ENCODE results near the gene TMEM213.

TMEM213 gene

DNA sequence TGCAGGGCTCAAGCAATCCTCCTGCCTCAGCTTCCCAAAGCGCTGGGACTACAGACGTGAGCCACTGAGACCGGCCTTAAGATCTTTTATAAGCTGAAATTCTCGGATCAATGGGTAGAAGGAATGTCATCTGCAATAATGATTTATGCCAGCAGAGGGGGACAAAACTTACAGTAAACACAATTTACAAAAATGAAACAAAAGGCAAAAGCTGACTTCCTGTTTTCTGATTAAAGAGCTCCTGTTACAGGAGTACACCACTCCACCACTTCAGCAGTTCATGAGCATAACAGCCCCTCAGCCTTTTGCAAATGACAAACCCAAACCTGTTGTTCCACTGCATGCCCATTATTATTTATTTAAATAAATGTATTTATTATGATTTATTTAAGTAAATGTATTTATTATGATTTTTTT lies 88.7 kb downstream of the TMEM213 start:
- TF ChIP-seq, protein P1, sequence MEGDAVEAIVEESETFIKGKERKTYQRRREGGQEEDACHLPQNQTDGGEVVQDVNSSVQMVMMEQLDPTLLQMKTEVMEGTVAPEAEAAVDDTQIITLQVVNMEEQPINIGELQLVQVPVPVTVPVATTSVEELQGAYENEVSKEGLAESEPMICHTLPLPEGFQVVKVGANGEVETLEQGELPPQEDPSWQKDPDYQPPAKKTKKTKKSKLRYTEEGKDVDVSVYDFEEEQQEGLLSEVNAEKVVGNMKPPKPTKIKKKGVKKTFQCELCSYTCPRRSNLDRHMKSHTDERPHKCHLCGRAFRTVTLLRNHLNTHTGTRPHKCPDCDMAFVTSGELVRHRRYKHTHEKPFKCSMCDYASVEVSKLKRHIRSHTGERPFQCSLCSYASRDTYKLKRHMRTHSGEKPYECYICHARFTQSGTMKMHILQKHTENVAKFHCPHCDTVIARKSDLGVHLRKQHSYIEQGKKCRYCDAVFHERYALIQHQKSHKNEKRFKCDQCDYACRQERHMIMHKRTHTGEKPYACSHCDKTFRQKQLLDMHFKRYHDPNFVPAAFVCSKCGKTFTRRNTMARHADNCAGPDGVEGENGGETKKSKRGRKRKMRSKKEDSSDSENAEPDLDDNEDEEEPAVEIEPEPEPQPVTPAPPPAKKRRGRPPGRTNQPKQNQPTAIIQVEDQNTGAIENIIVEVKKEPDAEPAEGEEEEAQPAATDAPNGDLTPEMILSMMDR (conservative IDR thresholded peaks at IDR 0.05) = peak; percentile 79
- no peak overlapping the region for H3K27ac ChIP-seq

DNA sequence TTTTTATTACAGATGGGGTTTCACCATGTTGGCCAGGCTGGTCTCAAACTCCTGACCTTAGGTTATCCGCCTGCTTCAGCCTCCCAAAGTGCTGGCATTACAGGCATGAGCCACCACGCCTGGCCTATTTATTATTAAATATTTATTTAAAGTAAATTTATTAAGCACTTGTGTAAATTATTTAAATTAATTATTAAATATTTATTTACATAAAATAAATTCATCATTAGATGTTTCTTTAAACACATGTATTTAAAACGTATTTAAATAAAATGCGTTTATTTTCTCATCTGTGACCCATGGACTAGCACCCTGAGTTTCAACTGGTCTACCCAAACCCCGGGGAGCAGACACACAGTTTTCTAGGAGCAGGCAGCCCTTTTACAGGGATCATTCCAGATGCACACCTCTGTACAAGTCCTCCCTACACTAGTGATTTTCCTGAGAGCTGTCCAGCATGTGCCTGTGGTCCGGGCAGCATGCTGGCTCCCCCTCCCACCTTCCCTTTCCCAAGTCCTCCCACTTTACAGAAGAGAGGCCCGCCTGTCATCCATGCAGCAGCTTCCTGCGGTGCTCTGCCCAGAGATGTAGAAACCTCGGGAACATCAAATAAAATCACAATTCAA lies 89.4 kb downstream of the TMEM213 start:
- H3K27ac ChIP-seq = peak overlapping the region; percentile 27; the same call in 1 of the 2 replicates
- TF ChIP-seq, protein P1 (conservative IDR thresholded peaks at IDR 0.05) = no peak

Measured in VCaP (cell line).